CD4-positive, alpha-beta T cell treated with Interleukin-17A for 4 hours (primary cell): ENCODE data around the gene LRIT2.

Experiments
- DNase-seq: peaks from one replicate; pipeline ENCODE4 v3.0.0-alpha.2; 2020; ENCODE audit warnings: mixed read lengths

Gene LRIT2

GRCh38 chr10:84241185-84241790 lies 15.9 kb upstream of the LRIT2 start, which contains the start of gene LRIT1:
LRIT1 (minus strand) TSS chr10:84241546; CDS start chr10:84241439, 107 bp downstream.
- no peak for DNase-seq

- DNase-seq = no peak
Measured at GRCh38 chr10:84238909-84239308, 13.6 kb upstream of the LRIT2 start.

- no peak for DNase-seq
Measured at GRCh38 chr10:84237199-84238051, 12.1 kb upstream of the LRIT2 start.

DNA sequence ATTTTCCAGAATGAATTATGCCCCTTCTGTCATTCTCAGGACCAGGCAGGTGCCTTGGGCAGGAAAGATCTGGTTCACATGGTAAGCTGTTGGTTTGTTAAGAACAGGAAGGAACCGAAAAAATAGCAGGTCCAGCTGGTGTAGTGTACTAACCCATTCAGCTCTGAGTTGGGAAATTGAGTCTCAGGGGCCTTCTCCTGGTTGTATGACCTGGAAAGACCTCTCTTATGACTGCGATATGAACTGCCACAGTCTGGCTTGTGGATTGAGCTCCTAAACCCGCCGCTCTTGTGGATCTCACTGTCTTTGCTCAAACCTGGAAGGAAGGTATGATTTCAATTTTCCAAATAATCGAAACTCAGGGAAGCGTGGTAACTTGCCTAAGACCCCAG lies 11.5 kb upstream of the LRIT2 start:
- no peak for DNase-seq

- no peak for DNase-seq
Measured at GRCh38 chr10:84235096-84235495, 9.8 kb upstream of the LRIT2 start.

DNA sequence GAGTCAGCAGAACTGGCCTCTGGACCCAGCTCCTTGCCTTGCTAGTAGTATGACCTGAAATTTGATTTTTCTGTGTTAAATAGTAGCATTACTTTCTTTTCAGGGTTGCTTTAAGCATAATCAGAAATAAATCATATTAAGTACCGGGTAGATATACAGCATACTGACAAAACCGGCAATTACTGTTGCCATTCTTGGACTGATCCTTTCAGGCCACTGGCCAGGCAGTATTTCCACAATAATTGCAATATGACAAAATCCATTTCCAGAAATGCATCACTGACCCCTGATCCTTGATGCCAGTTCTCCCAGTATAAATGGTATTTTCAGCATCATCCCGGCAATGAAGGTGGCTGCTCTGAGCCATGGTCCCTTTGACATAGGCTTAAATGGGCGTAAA lies 9.1 kb upstream of the LRIT2 start:
- DNase-seq = no peak

DNA sequence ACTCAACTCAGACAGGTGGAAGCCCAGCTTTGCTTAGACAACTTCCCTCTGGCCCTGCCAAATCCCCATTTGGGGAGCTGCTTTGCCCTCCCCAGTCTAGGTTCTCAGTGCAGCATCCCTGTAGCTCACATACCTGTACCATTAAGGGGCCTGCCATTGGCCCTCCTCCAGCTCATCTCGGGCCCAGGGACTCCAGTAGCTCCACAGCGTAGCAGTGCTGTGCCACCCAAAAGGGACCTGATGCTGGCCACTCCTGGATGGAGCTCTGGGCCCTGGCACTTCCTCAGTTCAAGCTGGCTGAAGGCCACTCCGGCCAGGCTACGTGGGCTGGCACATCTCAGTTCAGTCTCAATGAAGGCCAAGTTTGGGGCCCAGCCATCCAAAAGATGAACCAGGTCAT lies 8.6 kb upstream of the LRIT2 start:
- DNase-seq = no peak

DNA sequence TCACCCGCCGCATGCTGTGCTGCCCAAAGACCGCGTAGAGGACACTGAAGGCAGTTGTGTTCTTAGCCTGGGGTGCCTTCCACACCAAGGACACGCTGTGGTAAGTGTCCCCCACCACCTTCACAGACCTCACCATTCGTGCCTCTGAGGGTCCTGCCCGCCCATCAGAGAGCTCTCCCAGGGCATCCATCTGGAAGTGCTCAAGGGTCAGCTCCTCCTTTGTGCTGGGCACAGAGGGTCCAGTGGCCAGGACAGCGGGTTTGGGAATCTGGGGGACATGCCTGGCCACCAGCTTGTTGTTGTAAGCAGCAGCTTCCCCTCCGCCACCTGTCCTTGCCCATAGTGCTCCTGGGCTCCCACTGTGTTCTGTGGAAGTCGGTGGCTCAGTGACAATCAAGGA lies 7.0 kb upstream of the LRIT2 start:
- no peak for DNase-seq

GRCh38 chr10:84230359-84230758 lies 5.0 kb upstream of the LRIT2 start:
- no peak for DNase-seq

- no peak for DNase-seq
Measured at GRCh38 chr10:84227810-84228209, 2.5 kb upstream of the LRIT2 start.

GRCh38 chr10:84226616-84227015 lies 1.3 kb upstream of the LRIT2 start:
- no peak for DNase-seq

DNA sequence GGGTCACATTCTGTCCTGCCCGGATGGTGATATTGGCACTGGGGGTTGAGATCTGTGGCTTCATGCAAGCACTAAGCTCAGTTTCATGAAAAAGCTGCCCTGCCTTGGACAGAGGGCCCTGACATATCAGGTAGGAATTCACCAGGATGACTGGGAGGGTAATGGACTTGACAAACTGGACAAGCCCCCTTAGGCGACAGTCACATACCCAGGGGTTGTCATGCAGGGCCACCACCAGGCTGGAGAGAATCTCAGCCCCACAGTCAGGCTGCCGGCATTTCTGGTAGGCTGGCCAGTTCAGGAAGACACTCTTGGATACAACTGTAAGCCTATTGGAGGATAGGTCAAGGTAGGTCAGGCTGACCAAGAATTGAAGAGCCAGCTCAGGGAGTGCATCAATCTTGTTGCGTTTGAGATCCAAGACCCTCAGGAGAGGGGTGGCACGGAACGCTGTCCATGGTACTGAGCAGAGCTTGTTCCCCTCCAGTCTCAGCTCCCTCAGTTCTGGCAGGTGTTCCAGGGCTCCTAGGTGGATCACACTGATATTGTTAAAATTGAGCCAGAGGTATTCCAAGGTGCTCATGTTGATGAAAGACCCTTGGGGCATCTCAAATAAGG lies 824 bp downstream of the LRIT2 start:
- DNase-seq = no peak

DNA sequence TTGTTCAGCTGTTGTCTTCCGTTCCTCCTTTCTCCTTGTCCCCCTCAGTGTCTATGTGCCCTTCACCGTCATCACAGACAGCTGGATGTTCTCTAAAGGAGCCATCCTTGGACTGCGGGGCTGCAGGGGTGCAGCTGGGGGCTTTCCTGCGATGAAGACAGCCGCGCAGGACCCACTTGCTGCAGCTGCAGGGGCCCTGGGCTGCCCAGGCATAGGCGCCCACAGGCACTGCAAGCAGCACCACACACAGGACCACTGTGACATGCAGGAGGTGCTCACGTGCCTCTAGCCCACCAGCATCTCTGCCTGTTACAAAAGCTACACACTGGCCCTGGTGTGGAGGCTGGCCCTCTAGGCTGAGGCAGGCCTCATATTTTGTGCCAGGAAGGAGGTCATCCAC lies 3.4 kb downstream of the LRIT2 start:
- no peak for DNase-seq

DNA sequence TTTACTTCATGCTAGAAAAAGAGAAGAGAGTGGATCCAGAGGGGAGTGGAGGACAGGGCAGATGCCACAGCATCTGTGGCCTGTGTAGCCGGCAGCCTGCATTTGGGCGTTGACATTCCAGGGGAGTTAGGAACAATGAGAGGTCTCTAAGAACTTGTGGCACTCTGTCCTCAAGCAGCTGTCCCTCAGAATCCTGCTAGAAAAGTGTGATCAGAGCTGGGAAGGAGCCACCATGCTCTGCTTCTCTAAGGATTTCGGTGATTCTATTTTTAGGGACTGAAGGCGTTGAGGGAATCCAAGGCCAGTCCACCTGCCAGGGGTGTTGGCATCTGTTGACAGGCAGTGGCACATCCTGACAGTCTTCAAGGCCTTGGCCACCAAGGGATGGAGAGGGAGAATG lies 7.6 kb downstream of the LRIT2 start:
- no peak for DNase-seq

GRCh38 chr10:84216834-84217233 lies 8.5 kb downstream of the LRIT2 start:
- no peak for DNase-seq

- DNase-seq = peak; percentile 34
Measured at GRCh38 chr10:84214612-84215235, 10.6 kb downstream of the LRIT2 start.

DNA sequence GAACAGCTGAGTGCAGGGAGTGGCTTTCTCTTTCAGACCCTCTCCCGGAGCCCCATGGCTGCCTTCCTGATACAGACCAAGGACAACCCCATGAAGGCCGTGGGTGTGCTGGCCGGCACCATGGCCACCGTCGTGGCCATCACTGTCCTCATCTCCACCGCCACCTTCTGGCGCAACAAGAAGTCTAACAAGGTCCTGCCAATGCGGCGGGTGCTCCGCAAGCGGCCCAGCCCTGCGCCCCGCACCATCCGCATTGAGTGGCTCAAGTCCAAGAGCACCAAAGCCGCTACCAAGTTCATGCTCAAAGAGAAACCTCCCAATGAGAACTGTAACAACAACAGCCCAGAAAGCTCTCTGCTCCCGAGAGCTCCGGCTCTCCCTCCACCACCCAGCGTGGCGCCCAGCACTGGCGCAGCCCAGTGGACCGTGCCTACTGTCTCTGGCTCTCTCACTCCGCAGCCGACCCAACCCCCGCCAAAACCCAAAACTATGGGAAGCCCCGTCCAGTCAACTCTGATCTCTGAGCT lies 11.2 kb downstream of the LRIT2 start:
- no peak for DNase-seq

DNA sequence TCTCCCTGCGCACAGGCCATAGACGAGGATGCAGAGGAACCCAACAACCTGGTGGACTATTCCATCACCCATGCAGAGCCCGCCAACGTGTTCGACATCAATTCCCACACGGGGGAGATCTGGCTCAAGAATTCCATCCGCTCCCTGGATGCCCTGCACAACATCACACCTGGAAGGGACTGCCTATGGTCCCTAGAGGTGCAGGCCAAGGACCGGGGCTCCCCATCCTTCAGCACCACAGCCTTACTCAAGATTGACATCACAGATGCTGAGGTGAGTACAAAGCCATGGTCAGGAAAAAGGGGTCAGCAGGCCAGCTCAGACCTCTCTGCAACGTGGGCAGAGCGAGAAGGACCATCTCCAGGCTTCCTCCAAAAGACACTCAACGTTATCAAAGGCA lies 12.3 kb downstream of the LRIT2 start:
- DNase-seq = no peak

GRCh38 chr10:84212014-84212413 lies 13.3 kb downstream of the LRIT2 start:
- no peak for DNase-seq

- DNase-seq = no peak
Measured at GRCh38 chr10:84211566-84211965, 13.8 kb downstream of the LRIT2 start.

- no peak for DNase-seq
Measured at GRCh38 chr10:84208023-84208422, 17.3 kb downstream of the LRIT2 start.

GRCh38 chr10:84205853-84206525 lies 19.4 kb downstream of the LRIT2 start:
- DNase-seq = no peak
